Loucy (cell line): ENCODE results near the gene FLCN.

Experiments used
- H2AFZ ChIP-seq: fragments of 200-600 bp; sonication (generic); 2 replicates; pipeline ENCODE4 v1.6.0; 2016; ENCODE audit warnings: antibody characterized with exemption, mild to moderate bottlenecking, low read length, moderate library complexity
- H3F3A ChIP-seq: fragments of 200-600 bp; 2 replicates; pipeline ENCODE4 v1.6.0; 2016; ENCODE audit warnings: antibody characterized with exemption, low read depth, mild to moderate bottlenecking
- H3K27me3 ChIP-seq: fragments of 200-600 bp; sonication (generic); 2 replicates; pipeline ENCODE4 v1.6.1; 2014; ENCODE audit warnings: low read length, mild to moderate bottlenecking; ENCODE audit not compliant: insufficient read depth, poor library complexity, severe bottlenecking
- H3K36me3 ChIP-seq: fragments of 200-600 bp; sonication (generic); 2 replicates; pipeline ENCODE4 v1.6.1; 2016; ENCODE audit warnings: low read length; ENCODE audit not compliant: insufficient read depth
- H3K4me1 ChIP-seq: fragments of 200-600 bp; sonication (generic); 2 replicates; pipeline ENCODE4 v1.5.1; 2014; ENCODE audit warnings: low read length, mild to moderate bottlenecking; ENCODE audit not compliant: insufficient read depth, poor library complexity, severe bottlenecking
- H3K4me2 ChIP-seq: fragments of 200-600 bp; sonication (generic); 2 replicates; pipeline ENCODE4 v1.6.0; 2014; ENCODE audit warnings: antibody characterized with exemption, low read length, low read depth, mild to moderate bottlenecking; ENCODE audit not compliant: poor library complexity, severe bottlenecking
- H3K4me3 ChIP-seq: fragments of 200-600 bp; sonication (generic); 2 replicates; pipeline ENCODE4 v1.5.1; 2014; ENCODE audit warnings: low read length, mild to moderate bottlenecking, mixed read lengths; ENCODE audit not compliant: poor library complexity, severe bottlenecking
- H3K79me2 ChIP-seq: fragments of 200-600 bp; sonication (generic); 2 replicates; pipeline ENCODE4 v1.6.1; 2014; ENCODE audit warnings: low read length; ENCODE audit not compliant: insufficient read depth
- H3K9ac ChIP-seq: fragments of 200-600 bp; sonication (generic); 2 replicates; pipeline ENCODE4 v1.6.0; 2014; ENCODE audit warnings: mild to moderate bottlenecking, low read depth, low read length, moderate library complexity; ENCODE audit not compliant: poor library complexity, severe bottlenecking
- H3K9me2 ChIP-seq: fragments of 200-600 bp; sonication (generic); replicated peaks from 2 replicates; pipeline ENCODE4 v1.6.1; 2016; ENCODE audit warnings: low read depth, low read length, mixed read lengths
- H3K9me3 ChIP-seq: fragments of 200-600 bp; sonication (generic); 2 replicates; pipeline ENCODE4 v1.6.1; 2014; ENCODE audit warnings: mild to moderate bottlenecking, antibody characterized with exemption, low read length, low read depth; ENCODE audit not compliant: insufficient read depth
- H4K20me1 ChIP-seq: fragments of 200-600 bp; sonication (generic); 2 replicates; pipeline ENCODE4 v1.6.0; 2014; ENCODE audit warnings: antibody characterized with exemption, low read length, mild to moderate bottlenecking; ENCODE audit not compliant: insufficient read depth, poor library complexity, severe bottlenecking
- CTCF ChIP-seq: fragments of 200-600 bp; sonication (generic); conservative IDR thresholded peaks from 2 replicates; pipeline ENCODE4 v1.5.1; 2014; ENCODE audit warnings: mild to moderate bottlenecking, antibody characterized with exemption, low read length
- EZH2phosphoT487 ChIP-seq: fragments of 200-600 bp; IDR thresholded peaks from 2 replicates; pipeline ENCODE4 v1.6.1; 2018; ENCODE audit warnings: antibody characterized with exemption, mild to moderate bottlenecking, moderate library complexity, borderline replicate concordance

FLCN gene

DNA sequence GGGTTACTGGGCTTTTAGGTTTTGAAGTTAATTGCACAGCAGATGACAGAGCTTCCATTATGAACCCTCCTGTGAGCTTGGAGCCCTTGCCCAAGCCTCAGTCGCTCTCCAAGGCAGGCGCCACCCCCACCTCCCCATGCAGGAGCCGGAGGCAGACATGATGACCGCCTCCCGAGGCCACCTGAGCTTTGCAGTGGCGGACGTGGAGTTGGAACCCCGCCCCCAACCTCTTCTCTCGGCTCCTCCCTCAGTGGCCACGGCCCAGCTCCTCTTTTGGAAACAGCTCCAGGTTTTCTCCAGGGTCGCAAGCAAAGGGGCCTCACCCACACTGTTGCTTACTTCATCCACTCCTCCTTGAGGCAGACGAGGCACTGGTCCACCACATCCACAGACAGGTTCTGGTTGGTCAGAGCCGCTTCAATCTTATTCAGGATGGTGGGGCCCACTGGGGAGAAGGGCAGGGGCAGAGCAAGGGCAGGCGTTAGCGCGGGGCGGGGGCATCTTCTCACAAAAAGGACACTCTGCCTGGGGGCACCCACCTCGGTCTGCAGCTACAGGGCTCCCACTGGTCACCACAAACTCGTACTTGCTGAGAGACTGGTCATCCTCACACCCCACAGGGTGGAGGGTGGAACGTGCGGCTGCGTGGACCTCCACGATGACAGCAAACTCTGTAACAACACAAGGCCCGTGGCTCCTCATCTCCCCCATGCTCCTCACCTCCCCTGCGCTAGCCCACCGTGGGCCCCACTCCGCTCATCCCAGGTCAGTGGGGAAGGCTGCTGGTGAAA lies 22.1 kb downstream of the FLCN start:
- H3F3A ChIP-seq, result no peaks in the 10 kb centered on the region
- H3K4me3 ChIP-seq, result no peak overlapping the region
- TF ChIP-seq EZH2phosphoT487 (no peak), CTCF (no peak)
- H3K4me1 ChIP-seq, result no peaks in the 10 kb centered on the region
- H3K27me3 ChIP-seq, result no peaks in the 10 kb centered on the region
- no peak overlapping the region for H2AFZ ChIP-seq
- H3K9me3 ChIP-seq, result no peaks in the 10 kb centered on the region
- H3K36me3 ChIP-seq, result peaks cover 20% of the 10 kb centered on the region; the same call in 1 of the 2 replicates
- H3K4me2 ChIP-seq, result no peak overlapping the region
- H4K20me1 ChIP-seq, result no peaks in the 10 kb centered on the region
- no peaks in the 10 kb centered on the region for H3K79me2 ChIP-seq
- H3K9me2 ChIP-seq, result no peaks in the 10 kb centered on the region
- no peak overlapping the region for H3K9ac ChIP-seq

GRCh38 chr17:17213775-17214174 lies 23.2 kb downstream of the FLCN start:
- no peaks in the 10 kb centered on the region for H4K20me1 ChIP-seq
- H3K4me3 ChIP-seq, result no peak overlapping the region

GRCh38 chr17:17207998-17208397 lies 29.0 kb downstream of the FLCN start:
- Histone ChIP-seq H2AFZ (no peak overlapping the region), H3K4me2 (no peak overlapping the region), H3K4me1 (peaks cover 26% of the 10 kb centered on the region), H3K27me3 (no peaks in the 10 kb centered on the region), H4K20me1 (peaks cover 22% of the 10 kb centered on the region), H3K9me3 (no peaks in the 10 kb centered on the region), H3F3A (peaks cover 13% of the 10 kb centered on the region), H3K9me2 (no peaks in the 10 kb centered on the region), H3K79me2 (peaks cover 26% of the 10 kb centered on the region; the same call in 1 of the 2 replicates), H3K9ac (no peak overlapping the region), H3K4me3 (no peak overlapping the region), H3K36me3 (peaks cover 3% of the 10 kb centered on the region; the same call in 1 of the 2 replicates)
- TF ChIP-seq EZH2phosphoT487, result no peak
- no peak for TF ChIP-seq CTCF

More at GRCh38 chr17:17213775-17214174, 23.2 kb downstream of the FLCN start:
- Histone ChIP-seq H3K9ac (no peak overlapping the region), H3K9me2 (no peaks in the 10 kb centered on the region), H3F3A (peaks cover 4% of the 10 kb centered on the region; the same call in 1 of the 2 replicates), H3K27me3 (no peaks in the 10 kb centered on the region), H3K4me1 (no peaks in the 10 kb centered on the region), H3K4me2 (no peak overlapping the region), H3K9me3 (no peaks in the 10 kb centered on the region), H3K79me2 (no peaks in the 10 kb centered on the region), H2AFZ (no peak overlapping the region), H3K36me3 (peaks cover 20% of the 10 kb centered on the region; the same call in 1 of the 2 replicates)
- TF ChIP-seq CTCF (no peak), EZH2phosphoT487 (no peak)
